Progenitor cell of endocrine pancreas (in vitro differentiated cells): ENCODE measurements around the gene MTHFD1L. TPM values are rescaled to one million over a fixed set of nuclear protein-coding genes. Genes with fewer than 3 reads are reported as not detected.

Experiments
- DNase-seq: peaks from one replicate; pipeline ENCODE4 v3.0.0; 2021; ENCODE audit warnings: low spot score; ENCODE audit not compliant: unreplicated experiment
- H3K27ac Mint-ChIP-seq: 2 replicates; pipeline ENCODE4 v1.8.0; 2021; ENCODE audit warnings: mild to moderate bottlenecking, moderate library complexity, mixed read lengths
- H3K27me3 Mint-ChIP-seq: 2 replicates; pipeline ENCODE4 v1.8.0; 2021; ENCODE audit warnings: mixed read lengths
- H3K36me3 Mint-ChIP-seq: 2 replicates; pipeline ENCODE4 v1.8.0; 2022; ENCODE audit warnings: mixed read lengths; ENCODE audit not compliant: insufficient read depth
- H3K4me1 Mint-ChIP-seq: 2 replicates; pipeline ENCODE4 v1.8.0; 2021; ENCODE audit warnings: low read depth, mixed read lengths
- H3K4me3 Mint-ChIP-seq: 2 replicates; pipeline ENCODE4 v1.8.0; 2021; ENCODE audit warnings: low read depth, mild to moderate bottlenecking, moderate library complexity, mixed read lengths
- H3K9me3 Mint-ChIP-seq: 2 replicates; pipeline ENCODE4 v1.8.0; 2021; ENCODE audit warnings: low read depth, mixed read lengths
- total RNA-seq: library from RNA; stranded (reverse); gene quantifications from 2 replicates; pipeline ENCODE4 v1.2.1, GENCODE V29; 2021
- TF ChIP-seq, protein P1 (sequence below): fragments of 200-600 bp; sonication (generic); IDR thresholded peaks from one replicate; pipeline ENCODE4 v1.5.0; 2021; ENCODE audit warnings: antibody characterized with exemption, mild to moderate bottlenecking; ENCODE audit not compliant: unreplicated experiment

MTHFD1L gene
- total RNA-seq, 1 donor from 2014 or later, result 37.4 TPM

DNA sequence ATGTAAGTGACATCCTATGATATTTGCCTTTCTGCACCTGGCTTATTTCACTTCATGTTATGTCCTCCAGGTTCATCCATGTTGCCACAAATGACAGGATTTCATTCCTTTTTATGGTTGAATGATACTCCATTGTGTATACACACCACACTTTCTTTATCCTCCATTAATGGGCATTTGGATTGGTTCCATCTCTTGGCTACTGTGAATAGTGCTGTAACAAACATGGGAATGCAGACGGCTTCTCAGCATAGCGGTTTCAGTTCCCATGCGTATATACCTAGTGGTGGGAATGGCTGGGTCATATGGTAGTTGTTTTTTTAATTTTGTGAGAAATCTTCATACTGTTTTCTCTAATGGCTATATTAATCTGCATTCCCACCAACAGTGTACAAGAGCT is 14.8 kb downstream of the MTHFD1L start:
- Mint-ChIP-seq H3K9me3 (no peaks in the 10 kb centered on the region), H3K27me3 (no peaks in the 10 kb centered on the region), H3K4me3 (no peak overlapping the region), H3K36me3 (peaks cover 7% of the 10 kb centered on the region), H3K27ac (no peak overlapping the region), H3K4me1 (peaks cover 21% of the 10 kb centered on the region)
- TF ChIP-seq, protein P1, sequence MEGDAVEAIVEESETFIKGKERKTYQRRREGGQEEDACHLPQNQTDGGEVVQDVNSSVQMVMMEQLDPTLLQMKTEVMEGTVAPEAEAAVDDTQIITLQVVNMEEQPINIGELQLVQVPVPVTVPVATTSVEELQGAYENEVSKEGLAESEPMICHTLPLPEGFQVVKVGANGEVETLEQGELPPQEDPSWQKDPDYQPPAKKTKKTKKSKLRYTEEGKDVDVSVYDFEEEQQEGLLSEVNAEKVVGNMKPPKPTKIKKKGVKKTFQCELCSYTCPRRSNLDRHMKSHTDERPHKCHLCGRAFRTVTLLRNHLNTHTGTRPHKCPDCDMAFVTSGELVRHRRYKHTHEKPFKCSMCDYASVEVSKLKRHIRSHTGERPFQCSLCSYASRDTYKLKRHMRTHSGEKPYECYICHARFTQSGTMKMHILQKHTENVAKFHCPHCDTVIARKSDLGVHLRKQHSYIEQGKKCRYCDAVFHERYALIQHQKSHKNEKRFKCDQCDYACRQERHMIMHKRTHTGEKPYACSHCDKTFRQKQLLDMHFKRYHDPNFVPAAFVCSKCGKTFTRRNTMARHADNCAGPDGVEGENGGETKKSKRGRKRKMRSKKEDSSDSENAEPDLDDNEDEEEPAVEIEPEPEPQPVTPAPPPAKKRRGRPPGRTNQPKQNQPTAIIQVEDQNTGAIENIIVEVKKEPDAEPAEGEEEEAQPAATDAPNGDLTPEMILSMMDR, result no peak
- no peak for DNase-seq

DNA sequence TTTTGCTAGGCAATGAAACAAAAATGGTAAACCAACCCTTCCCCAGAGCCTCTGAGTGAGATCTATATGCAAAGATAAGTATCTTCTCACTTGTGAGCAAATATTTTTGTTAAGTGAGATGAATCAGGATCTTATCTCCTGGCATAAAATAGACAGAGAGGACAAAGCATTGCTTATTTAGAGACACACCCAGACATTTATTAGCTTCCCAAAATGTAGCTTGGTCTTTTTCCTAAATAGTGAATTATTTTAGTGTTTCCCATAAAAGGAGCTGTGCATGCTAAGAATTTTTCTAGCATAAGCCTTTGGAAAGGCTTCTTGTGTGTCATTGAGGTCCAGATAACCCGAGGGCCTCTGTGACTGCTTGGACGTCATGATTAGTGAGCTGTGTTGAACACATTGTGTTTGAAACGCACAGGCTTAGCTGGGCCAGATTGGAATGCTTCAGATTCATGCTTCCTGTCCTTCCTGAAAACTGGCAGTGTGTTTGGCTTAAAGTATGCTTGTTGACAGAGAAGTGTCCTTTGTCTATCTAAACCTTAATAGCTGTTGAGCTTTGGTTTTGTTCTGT is 16.5 kb downstream of the MTHFD1L start:
- no peak for DNase-seq
- H3K36me3 Mint-ChIP-seq, result peaks cover 14% of the 10 kb centered on the region

DNA sequence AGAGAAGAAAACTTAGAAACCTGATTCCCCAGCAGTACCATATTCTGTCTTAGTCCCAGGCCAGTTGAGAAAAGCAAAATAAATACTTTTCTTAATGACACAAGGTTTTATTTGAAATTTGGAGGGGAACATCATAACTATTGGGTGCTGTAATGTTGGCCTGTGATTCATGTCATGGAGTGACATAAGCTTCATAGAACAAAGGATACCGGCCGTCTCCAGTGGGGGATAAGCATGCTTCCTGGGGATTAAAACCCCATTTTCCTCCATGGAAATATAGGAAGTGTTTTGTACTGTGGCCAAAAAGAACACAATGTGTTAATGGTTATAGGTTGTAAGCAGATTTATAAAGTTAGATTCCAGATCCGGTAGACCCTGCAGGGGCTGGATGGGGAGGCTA is 18.0 kb downstream of the MTHFD1L start:
- Mint-ChIP-seq H3K4me3 (no peak overlapping the region), H3K4me1 (peaks cover 12% of the 10 kb centered on the region), H3K9me3 (no peaks in the 10 kb centered on the region), H3K27ac (peak overlapping the region; percentile 33), H3K27me3 (no peaks in the 10 kb centered on the region), H3K36me3 (peaks cover 21% of the 10 kb centered on the region)
- TF ChIP-seq, protein P1, result no peak
- DNase-seq, result no peak

More for the DNA sequence above, 16.5 kb downstream of the MTHFD1L start:
- no peaks in the 10 kb centered on the region for H3K27me3 Mint-ChIP-seq
- H3K9me3 Mint-ChIP-seq, result no peaks in the 10 kb centered on the region
- TF ChIP-seq, protein P1, result no peak
- peaks cover 16% of the 10 kb centered on the region for H3K4me1 Mint-ChIP-seq
- H3K4me3 Mint-ChIP-seq, result no peak overlapping the region
- peak overlapping the region; percentile 2 for H3K27ac Mint-ChIP-seq

DNA sequence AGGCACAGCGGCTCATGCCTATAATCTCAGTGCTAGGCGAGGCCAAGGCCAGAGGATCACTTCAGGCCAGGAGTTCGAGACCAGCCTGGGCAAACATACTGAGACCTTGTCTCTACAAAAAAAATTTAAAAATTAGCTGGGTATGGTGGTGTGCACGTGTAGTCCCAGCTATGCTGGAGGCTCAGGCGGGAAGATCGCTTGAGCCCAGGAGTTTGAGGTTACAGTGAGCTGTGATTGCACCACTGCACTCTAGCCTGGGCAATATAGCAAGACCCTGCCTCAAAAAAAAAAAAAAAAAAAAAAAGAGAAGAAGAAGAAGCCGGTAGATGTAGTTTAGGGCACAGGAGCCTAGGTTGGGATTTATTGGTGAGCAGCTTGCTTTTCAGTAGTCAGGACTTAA is 20.7 kb downstream of the MTHFD1L start:
- Mint-ChIP-seq H3K4me1 (peaks cover 8% of the 10 kb centered on the region), H3K36me3 (peaks cover 20% of the 10 kb centered on the region), H3K4me3 (no peak overlapping the region), H3K27me3 (no peaks in the 10 kb centered on the region), H3K9me3 (no peaks in the 10 kb centered on the region), H3K27ac (no peak overlapping the region)
- TF ChIP-seq, protein P1, result no peak
- no peak for DNase-seq

DNA sequence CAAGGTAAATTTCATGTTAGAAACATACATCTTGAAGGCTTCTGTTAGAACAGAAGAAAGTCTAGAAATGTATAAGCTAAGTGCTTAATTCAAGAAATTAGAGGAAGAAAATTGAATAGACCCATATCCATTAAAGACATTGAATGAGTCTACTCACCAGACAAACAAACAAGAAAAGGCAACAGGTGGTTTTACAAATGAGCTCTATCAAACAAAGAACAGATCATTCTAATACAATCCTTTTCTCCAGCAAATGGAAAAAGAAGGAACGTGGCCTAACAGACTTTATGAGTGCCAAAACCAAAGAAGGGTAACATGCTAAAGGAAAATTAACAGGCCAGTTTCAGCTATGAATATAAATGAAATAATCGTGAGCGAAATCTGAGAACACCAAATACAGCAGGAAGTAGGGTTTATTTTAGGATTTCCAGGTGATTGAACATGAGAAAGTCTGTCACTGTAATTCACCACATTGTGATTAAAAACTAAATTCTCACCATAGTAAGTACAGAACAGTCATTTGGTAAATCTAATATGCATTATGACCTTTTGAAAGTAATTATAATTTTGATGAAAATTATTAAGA is 22.6 kb downstream of the MTHFD1L start:
- Mint-ChIP-seq H3K27me3 (no peaks in the 10 kb centered on the region), H3K36me3 (peaks cover 20% of the 10 kb centered on the region), H3K4me3 (no peak overlapping the region), H3K27ac (no peak overlapping the region), H3K9me3 (no peaks in the 10 kb centered on the region), H3K4me1 (no peaks in the 10 kb centered on the region)
- TF ChIP-seq, protein P1, result no peak
- DNase-seq, result no peak
